Natural killer cell (primary cell): ENCODE measurements around the gene HOXB6. TPM values are rescaled to one million over a fixed set of nuclear protein-coding genes. Genes with fewer than 3 reads are reported as not detected.

Experiments
- ATAC-seq, 3 donors: fragments of 150-1000 bp in 2 of 3; fragments of 200-7000 bp in 1 of 3; cut with Tn5 transposase; 1 replicate in 1 of 3; 2 replicates in 2 of 3; pipeline ENCODE4 v1.10.0; 2021; ENCODE audit warnings: mild to moderate bottlenecking in 2 of 3, moderate library complexity in 2 of 3
- DNase-seq, 2 donors: peaks; one replicate each; pipeline versions ENCODE4 v3.0.0 to v3.0.0-alpha.2; 2013 to 2021; ENCODE audit warnings: mixed read lengths in 1 of 2
- H3K27ac ChIP-seq: one replicate; pipeline ENCODE4 v1.5.1; 2013; ENCODE audit warnings: mild to moderate bottlenecking, low read length
- H3K27me3 ChIP-seq: one replicate; pipeline ENCODE4 v1.6.1; 2013; ENCODE audit warnings: low read length; ENCODE audit not compliant: control insufficient read depth, insufficient read depth
- H3K36me3 ChIP-seq: one replicate; pipeline ENCODE4 v1.6.1; 2013; ENCODE audit warnings: low read length; ENCODE audit not compliant: control insufficient read depth, insufficient read depth
- H3K4me1 ChIP-seq: one replicate; pipeline ENCODE4 v1.6.1; 2013; ENCODE audit warnings: low read length; ENCODE audit not compliant: control insufficient read depth, insufficient read depth
- H3K4me3 ChIP-seq: one replicate; pipeline ENCODE4 v1.5.1; 2013; ENCODE audit warnings: low read length
- H3K9me3 ChIP-seq: one replicate; pipeline ENCODE4 v1.6.1; 2013; ENCODE audit warnings: low read length; ENCODE audit not compliant: control insufficient read depth, insufficient read depth
- H3K27ac Mint-ChIP-seq, 2 donors: one replicate each; pipeline ENCODE4 v1.8.0; 2022; ENCODE audit warnings: mild to moderate bottlenecking in 2 of 2, mixed read lengths in 2 of 2, moderate library complexity in 1 of 2
- H3K27me3 Mint-ChIP-seq, 2 donors: one replicate each; pipeline ENCODE4 v1.8.0; 2022; ENCODE audit warnings: low read depth in 2 of 2, mixed read lengths in 2 of 2
- H3K36me3 Mint-ChIP-seq: one replicate; pipeline ENCODE4 v1.8.0; 2022; ENCODE audit warnings: mixed read lengths
- H3K4me1 Mint-ChIP-seq, 2 donors: one replicate each; pipeline ENCODE4 v1.8.0; 2022; ENCODE audit warnings: mixed read lengths in 2 of 2
- H3K4me3 Mint-ChIP-seq: one replicate; pipeline ENCODE4 v1.8.0; 2022; ENCODE audit warnings: mild to moderate bottlenecking, moderate library complexity, mixed read lengths
- H3K9me3 Mint-ChIP-seq, 2 donors: one replicate each; pipeline ENCODE4 v1.8.0; 2022; ENCODE audit warnings: mixed read lengths in 2 of 2
- CTCF ChIP-seq: fragments of 200-600 bp; IDR thresholded peaks from one replicate; pipeline ENCODE4 v1.8.0; 2022; ENCODE audit warnings: antibody characterized with exemption
- WGBS: methylation state at CpG from one replicate; pipeline ENCODE4 v1.1.7; 2013; ENCODE audit warnings: missing lambda C conversion rate; ENCODE audit not compliant: insufficient coverage; 5-methylcytosine and 5-hydroxymethylcytosine counted together
- intact Hi-C: fragments of 100-400 bp; cut with micrococcal nuclease; formaldehyde crosslinking; loops from one replicate; pipeline ENCODE4 v1.14.2; 2022
- total RNA-seq, 4 donors: library from RNA; stranded (reverse); fragments of 120-200 nt in 1 of 4; gene quantifications; one replicate each; pipeline versions ENCODE4 v1.2.3 to v1.2.4, GENCODE V29; 2013 to 2022

HOXB6 gene
- total RNA-seq, 3 donors from 2014 or later (not counting 1 experiment from before 2014, with no cell fraction given) = not detected

- no peaks in the 10 kb centered on the region for H3K9me3 Mint-ChIP-seq
- intact Hi-C loops = no loop called here
These were observed 4.2 kb upstream of the HOXB6 start for GRCh38 chr17:48609033-48609432.

GRCh38 chr17:48608494-48608834, 3.7 kb upstream of the HOXB6 start:
- H3K27me3 ChIP-seq = peaks cover 39% of the 10 kb centered on the region

More at GRCh38 chr17:48609033-48609432, 4.2 kb upstream of the HOXB6 start:
- Mint-ChIP-seq H3K36me3 (no peaks in the 10 kb centered on the region), H3K4me3 (peak overlapping the region; percentile 49), H3K27ac (no peak overlapping the region), H3K27me3 (peaks cover 22 to 49% of the 10 kb centered on the region in 2 donors), H3K4me1 (peaks cover 31 to 36% of the 10 kb centered on the region in 2 donors)
- Histone ChIP-seq H3K27ac (no peak overlapping the region), H3K9me3 (no peaks in the 10 kb centered on the region), H3K27me3 (peaks cover 39% of the 10 kb centered on the region), H3K36me3 (no peaks in the 10 kb centered on the region), H3K4me1 (peaks cover 42% of the 10 kb centered on the region), H3K4me3 (no peak overlapping the region)
- no peak for TF ChIP-seq CTCF
- ATAC-seq (no peak), DNase-seq (no peak)

GRCh38 chr17:48606892-48607614, 2.3 kb upstream of the HOXB6 start:
- no peaks in the 10 kb centered on the region for H3K36me3 Mint-ChIP-seq
- WGBS = 94% methylated on average over 8 of the region's 9 CpGs
- peaks cover 13 to 22% of the 10 kb centered on the region in 2 donors for H3K4me1 Mint-ChIP-seq
- no peaks in the 10 kb centered on the region for H3K36me3 ChIP-seq
- no peak overlapping the region for H3K27ac Mint-ChIP-seq
- peaks cover 37% of the 10 kb centered on the region for H3K4me1 ChIP-seq
- no peak overlapping the region for H3K4me3 ChIP-seq
- H3K9me3 Mint-ChIP-seq = no peaks in the 10 kb centered on the region
- DNase-seq = no peak
- H3K27ac ChIP-seq = no peak overlapping the region
- no peak overlapping the region for H3K4me3 Mint-ChIP-seq
- peaks cover 47% of the 10 kb centered on the region for H3K27me3 ChIP-seq
- no peak for TF ChIP-seq CTCF
- no peak for ATAC-seq
- no peaks in the 10 kb centered on the region for H3K9me3 ChIP-seq
- intact Hi-C loops = no loop called here
- H3K27me3 Mint-ChIP-seq = peaks cover 26 to 52% of the 10 kb centered on the region in 2 donors

More at GRCh38 chr17:48608494-48608834, 3.7 kb upstream of the HOXB6 start:
- Mint-ChIP-seq H3K9me3 (no peaks in the 10 kb centered on the region), H3K36me3 (no peaks in the 10 kb centered on the region), H3K4me1 (peaks cover 26 to 30% of the 10 kb centered on the region in 2 donors), H3K4me3 (no peak overlapping the region), H3K27ac (no peak overlapping the region), H3K27me3 (peaks cover 20 to 47% of the 10 kb centered on the region in 2 donors)
- DNase-seq (no peak), ATAC-seq (no peak)
- H3K27ac ChIP-seq = no peak overlapping the region
- H3K4me3 ChIP-seq = no peak overlapping the region
- H3K9me3 ChIP-seq = no peaks in the 10 kb centered on the region
- no peaks in the 10 kb centered on the region for H3K36me3 ChIP-seq
- intact Hi-C loops = no loop called here
- TF ChIP-seq CTCF = no peak
- WGBS = 94% methylated on average over 1 of the region's 1 CpG
- H3K4me1 ChIP-seq = peaks cover 41% of the 10 kb centered on the region
